Fibroblast of lung (primary cell): ENCODE measurements around the gene VGLL4. TPM values are rescaled to one million over a fixed set of nuclear protein-coding genes. Genes with fewer than 3 reads are reported as not detected.

Experiments
- DNase-seq, 2 donors: peaks; one replicate each; pipeline versions ENCODE4 v3.0.0 to v3.0.0-alpha.2; 2010; ENCODE audit warnings: low read depth in 2 of 2
- H2AFZ ChIP-seq: 2 replicates; pipeline ENCODE4 v1.5.1; 2012; ENCODE audit warnings: low read length, control low read depth, inconsistent platforms
- H3K27ac ChIP-seq: 2 replicates; pipeline ENCODE4 v1.5.1; 2011; ENCODE audit warnings: low read length, control low read depth; ENCODE audit not compliant: insufficient read depth
- H3K27me3 ChIP-seq: 2 replicates; pipeline ENCODE4 v1.5.1; 2011; ENCODE audit warnings: mild to moderate bottlenecking, low read length; ENCODE audit not compliant: control insufficient read depth, insufficient read depth
- H3K36me3 ChIP-seq: 2 replicates; pipeline ENCODE4 v1.5.1; 2011; ENCODE audit warnings: low read length; ENCODE audit not compliant: control insufficient read depth, insufficient read depth
- H3K4me1 ChIP-seq: 2 replicates; pipeline ENCODE4 v1.5.1; 2011; ENCODE audit warnings: low read length; ENCODE audit not compliant: control insufficient read depth, insufficient read depth; ENCODE audit errors: extremely low read depth
- H3K4me2 ChIP-seq: 2 replicates; pipeline ENCODE4 v1.5.1; 2011; ENCODE audit warnings: low read length, control low read depth; ENCODE audit not compliant: insufficient read depth; ENCODE audit errors: extremely low read depth
- H3K4me3 ChIP-seq, 4 experiments: fragments of 200-600 bp in 1 of 4; sonication (generic) in 1 of 4; replicated peaks in 1 of 4; 2 replicates each; pipeline ENCODE4 v1.5.1; 2011 to 2016; ENCODE audit warnings: low read length in 4 of 4, low read depth in 3 of 4, mild to moderate bottlenecking in 3 of 4, control low read depth in 2 of 4, inconsistent platforms in 1 of 4, mixed read lengths in 1 of 4; ENCODE audit not compliant: insufficient read depth in 1 of 4; ENCODE audit errors: control extremely low read depth in 1 of 4
- H3K79me2 ChIP-seq: 2 replicates; pipeline ENCODE4 v1.5.1; 2012; ENCODE audit warnings: mild to moderate bottlenecking, low read length, inconsistent platforms; ENCODE audit not compliant: control insufficient read depth, insufficient read depth
- H3K9ac ChIP-seq: 2 replicates; pipeline ENCODE4 v1.5.1; 2011; ENCODE audit warnings: mild to moderate bottlenecking, low read length, control low read depth; ENCODE audit not compliant: insufficient read depth
- H3K9me3 ChIP-seq: 2 replicates; pipeline ENCODE4 v1.5.1; 2012; ENCODE audit warnings: low read depth, low read length; ENCODE audit not compliant: control insufficient read depth, insufficient read depth
- H4K20me1 ChIP-seq: 2 replicates; pipeline ENCODE4 v1.5.1; 2011; ENCODE audit warnings: low read length; ENCODE audit not compliant: control insufficient read depth, insufficient read depth; ENCODE audit errors: extremely low read depth
- EZH2 ChIP-seq: IDR thresholded peaks from 2 replicates; pipeline ENCODE4 v1.5.1; 2012; ENCODE audit warnings: low read length, control low read depth, mild to moderate bottlenecking; ENCODE audit errors: missing control alignments
- polyA plus RNA-seq, 2 donors: library from polyadenylated mRNA; depleted of rRNA in 1 of 2; stranded (reverse) in 1 of 2; unstranded in 1 of 2; fragments of >200 nt; gene quantifications; 2 replicates each; pipeline ENCODE4 v1.2.1, GENCODE V29; 2011 to 2012; ENCODE audit warnings: missing spikeins in 1 of 2
- total RNA-seq: library from RNA; depleted of rRNA; stranded (reverse); fragments of >200 nt; gene quantifications from 2 replicates; pipeline ENCODE4 v1.2.1, GENCODE V29; 2014
- TF ChIP-seq, protein P1 (sequence below), 2 donors: IDR thresholded peaks in 1 of 2; conservative IDR thresholded peaks in 1 of 2; 1 replicate in 1 of 2; 2 replicates in 1 of 2; pipeline ENCODE4 v1.5.1; 2011 to 2012; ENCODE audit warnings: low read length in 2 of 2, control low read depth in 1 of 2, inconsistent platforms in 1 of 2, low read depth in 1 of 2, mild to moderate bottlenecking in 1 of 2

Gene VGLL4
- total and polyA plus RNA-seq, 2 donors (not counting 1 experiment from before 2014, with no cell fraction given), result 18.4 to 34.7 TPM

DNA sequence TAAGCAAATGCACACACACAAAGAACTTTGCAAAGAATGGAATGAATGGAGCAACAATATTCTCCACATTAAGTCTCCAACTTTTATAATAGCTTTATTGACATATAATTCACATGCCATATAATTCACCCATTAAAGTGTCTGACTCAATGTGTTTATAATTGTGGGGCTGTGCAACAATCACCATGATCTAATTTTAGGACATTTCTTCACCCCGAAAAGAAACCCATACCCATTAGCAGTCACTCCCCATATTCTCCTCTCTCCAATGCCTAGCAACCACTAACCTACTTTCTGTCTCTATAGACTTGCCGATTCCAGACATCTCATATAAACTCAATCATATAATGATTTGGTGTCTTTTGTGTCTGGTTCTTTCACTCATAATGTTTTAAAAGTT, 22.6 kb downstream of the VGLL4 start:
- Histone ChIP-seq H2AFZ (no peak overlapping the region), H3K4me1 (no peaks in the 10 kb centered on the region), H3K79me2 (peaks cover 83% of the 10 kb centered on the region), H4K20me1 (no peaks in the 10 kb centered on the region), H3K9ac (no peak overlapping the region), H3K27ac (no peak overlapping the region), H3K4me3 (no peak overlapping the region), H3K36me3 (no peaks in the 10 kb centered on the region), H3K9me3 (no peaks in the 10 kb centered on the region), H3K4me2 (no peak overlapping the region), H3K27me3 (no peaks in the 10 kb centered on the region)
- DNase-seq, result no peak
- no peak for TF ChIP-seq EZH2
- TF ChIP-seq, protein P1, sequence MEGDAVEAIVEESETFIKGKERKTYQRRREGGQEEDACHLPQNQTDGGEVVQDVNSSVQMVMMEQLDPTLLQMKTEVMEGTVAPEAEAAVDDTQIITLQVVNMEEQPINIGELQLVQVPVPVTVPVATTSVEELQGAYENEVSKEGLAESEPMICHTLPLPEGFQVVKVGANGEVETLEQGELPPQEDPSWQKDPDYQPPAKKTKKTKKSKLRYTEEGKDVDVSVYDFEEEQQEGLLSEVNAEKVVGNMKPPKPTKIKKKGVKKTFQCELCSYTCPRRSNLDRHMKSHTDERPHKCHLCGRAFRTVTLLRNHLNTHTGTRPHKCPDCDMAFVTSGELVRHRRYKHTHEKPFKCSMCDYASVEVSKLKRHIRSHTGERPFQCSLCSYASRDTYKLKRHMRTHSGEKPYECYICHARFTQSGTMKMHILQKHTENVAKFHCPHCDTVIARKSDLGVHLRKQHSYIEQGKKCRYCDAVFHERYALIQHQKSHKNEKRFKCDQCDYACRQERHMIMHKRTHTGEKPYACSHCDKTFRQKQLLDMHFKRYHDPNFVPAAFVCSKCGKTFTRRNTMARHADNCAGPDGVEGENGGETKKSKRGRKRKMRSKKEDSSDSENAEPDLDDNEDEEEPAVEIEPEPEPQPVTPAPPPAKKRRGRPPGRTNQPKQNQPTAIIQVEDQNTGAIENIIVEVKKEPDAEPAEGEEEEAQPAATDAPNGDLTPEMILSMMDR (conservative IDR thresholded peaks at IDR 0.05 in 1 of 2, IDR thresholded peaks at IDR 0.05 in 1 of 2; ENCODE audit: low read depth in 1 of 2, low read length in 2 of 2), result no peak

DNA sequence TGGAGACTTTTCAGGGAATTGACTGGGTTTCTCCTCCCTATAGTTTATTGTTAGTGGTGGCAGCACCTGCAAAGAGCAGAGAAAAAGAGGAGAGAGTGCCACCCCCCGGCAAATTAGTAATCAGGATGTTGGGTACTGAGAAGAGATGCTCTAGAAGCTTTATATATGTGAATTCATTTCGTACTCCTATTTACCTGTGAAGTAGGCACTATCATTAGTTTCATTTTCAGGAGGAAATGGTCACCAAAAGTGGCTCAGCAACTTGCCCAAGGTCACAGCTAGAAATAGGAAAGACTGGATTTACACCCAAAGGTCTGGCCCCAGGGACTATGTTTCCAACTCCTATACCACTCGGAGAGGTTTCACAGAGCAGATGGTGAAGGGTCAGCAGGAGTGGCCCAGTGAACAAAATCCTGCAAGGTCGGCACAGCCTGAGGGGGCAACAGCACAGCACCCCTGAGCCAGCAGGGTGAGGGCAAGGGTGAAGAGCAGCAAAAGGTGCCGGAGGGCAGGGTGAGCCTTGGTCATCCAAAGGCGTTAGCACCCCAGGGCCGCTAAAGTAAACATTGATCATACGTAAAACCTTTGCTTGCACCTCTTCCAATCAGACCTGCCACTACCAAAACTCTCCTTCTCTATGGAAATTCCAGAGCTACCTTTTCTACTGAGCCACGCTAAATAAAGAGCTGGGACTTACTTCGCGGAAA, 23.6 kb downstream of the VGLL4 start:
- H3K4me3 ChIP-seq, result no peak overlapping the region
- no peaks in the 10 kb centered on the region for H3K36me3 ChIP-seq
- H4K20me1 ChIP-seq, result no peaks in the 10 kb centered on the region
- H3K79me2 ChIP-seq, result peaks cover 82% of the 10 kb centered on the region
- H3K9ac ChIP-seq, result no peak overlapping the region
- no peaks in the 10 kb centered on the region for H3K27me3 ChIP-seq
- H3K9me3 ChIP-seq, result no peaks in the 10 kb centered on the region
- no peak overlapping the region for H2AFZ ChIP-seq
- H3K4me2 ChIP-seq, result no peak overlapping the region
- TF ChIP-seq, protein P1 (conservative IDR thresholded peaks at IDR 0.05 in 1 of 2, IDR thresholded peaks at IDR 0.05 in 1 of 2; ENCODE audit: low read depth in 1 of 2, low read length in 2 of 2), result no peak
- no peak for TF ChIP-seq EZH2
- no peak for DNase-seq
- no peak overlapping the region for H3K27ac ChIP-seq
- no peaks in the 10 kb centered on the region for H3K4me1 ChIP-seq

DNA sequence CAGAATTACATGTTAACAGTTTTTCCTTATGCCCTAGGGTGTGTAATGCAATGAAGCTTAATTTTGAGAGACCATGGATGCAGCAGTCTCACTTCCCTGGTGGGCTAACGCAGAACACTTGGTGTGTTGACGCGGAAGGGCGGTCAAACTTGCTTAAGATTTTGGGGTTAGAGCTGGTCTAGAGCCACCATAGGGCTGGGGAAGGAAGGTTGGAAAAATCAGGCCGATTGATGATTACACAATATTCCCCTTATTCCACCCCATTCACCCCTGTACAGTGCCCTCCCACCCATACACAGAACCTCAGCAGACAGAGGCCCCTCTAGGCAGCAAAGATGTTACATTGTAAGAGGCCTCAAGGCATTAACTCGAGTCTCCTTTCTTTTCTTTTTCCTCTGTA, 24.3 kb downstream of the VGLL4 start:
- H3K9ac ChIP-seq, result no peak overlapping the region
- H4K20me1 ChIP-seq, result no peaks in the 10 kb centered on the region
- H2AFZ ChIP-seq, result no peak overlapping the region
- no peaks in the 10 kb centered on the region for H3K9me3 ChIP-seq
- no peak overlapping the region for H3K4me2 ChIP-seq
- TF ChIP-seq, protein P1 (conservative IDR thresholded peaks at IDR 0.05 in 1 of 2, IDR thresholded peaks at IDR 0.05 in 1 of 2; ENCODE audit: low read depth in 1 of 2, low read length in 2 of 2), result no peak
- no peak for TF ChIP-seq EZH2
- no peaks in the 10 kb centered on the region for H3K36me3 ChIP-seq
- H3K27ac ChIP-seq, result no peak overlapping the region
- no peaks in the 10 kb centered on the region for H3K4me1 ChIP-seq
- no peak overlapping the region for H3K4me3 ChIP-seq
- no peaks in the 10 kb centered on the region for H3K27me3 ChIP-seq
- no peak for DNase-seq
- peaks cover 79% of the 10 kb centered on the region for H3K79me2 ChIP-seq
